ENCODE data around the gene KLHL29. TPM values are rescaled to one million over a fixed set of nuclear protein-coding genes. Genes with fewer than 3 reads are reported as not detected.

Gene KLHL29
- total and polyA plus RNA-seq, 4 donors, result 0.29 to 2.3 (median 0.68) TPM

DNA sequence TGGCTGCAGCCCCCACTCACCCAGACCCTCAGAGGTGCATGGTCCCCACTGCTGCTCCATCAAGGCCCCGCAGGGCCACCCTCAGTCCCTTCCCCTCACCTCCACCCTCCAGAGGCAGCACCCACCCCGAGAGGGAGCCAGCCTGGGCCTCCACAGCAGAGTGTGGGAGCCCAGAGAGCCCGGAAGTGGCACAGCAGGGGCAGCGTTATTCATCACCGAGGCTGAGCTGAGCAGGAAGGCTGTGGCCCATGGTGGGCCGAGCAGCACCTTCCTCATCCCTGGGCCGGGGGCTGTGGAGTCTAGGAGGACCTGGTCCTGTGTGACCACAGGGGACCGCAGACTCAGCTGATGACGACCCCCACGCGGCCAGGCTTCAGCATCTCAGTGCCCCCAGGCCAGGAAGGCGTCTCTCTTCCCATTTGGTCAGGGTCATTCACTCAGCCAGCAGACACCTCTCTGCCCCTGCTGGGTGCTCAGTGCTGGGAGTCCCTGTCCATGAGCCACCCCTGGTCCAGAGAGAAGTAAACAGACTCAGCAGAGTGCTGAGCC, 283.9 kb downstream of the KLHL29 start:
- TF ChIP-seq NR2F2 (IDR thresholded peaks at IDR 0.05), result no peak
- no peaks in the 10 kb centered on the region for H3K4me1 ChIP-seq (ENCODE audit: control insufficient read depth in 4 of 4, insufficient read depth in 4 of 4, low read length in 3 of 4)
- no peak overlapping the region for H3K27ac ChIP-seq (ENCODE audit: low read depth in 1 of 2, low read length in 2 of 2)
- no peaks in the 10 kb centered on the region for H3K27me3 ChIP-seq (ENCODE audit: control insufficient read depth in 4 of 4, insufficient read depth in 4 of 4, low read length in 3 of 4)
- WGBS, result 83% methylated on average over 12 of the region's 12 CpGs
- H3K36me3 ChIP-seq (ENCODE audit: control insufficient read depth in 4 of 4, insufficient read depth in 3 of 4, low read depth in 1 of 4, low read length in 3 of 4), result no peaks in the 10 kb centered on the region
- no peaks in the 10 kb centered on the region for H3K9me3 ChIP-seq (ENCODE audit: control insufficient read depth in 4 of 4, low read length in 3 of 4)
- H3K9ac ChIP-seq (ENCODE audit: low read depth in 1 of 2, low read length in 2 of 2), result no peak overlapping the region
- DNase-seq (ENCODE audit: low spot score), result no peak
- H3K4me3 ChIP-seq (ENCODE audit: low read depth in 1 of 3, low read length in 3 of 3), result no peak overlapping the region

DNA sequence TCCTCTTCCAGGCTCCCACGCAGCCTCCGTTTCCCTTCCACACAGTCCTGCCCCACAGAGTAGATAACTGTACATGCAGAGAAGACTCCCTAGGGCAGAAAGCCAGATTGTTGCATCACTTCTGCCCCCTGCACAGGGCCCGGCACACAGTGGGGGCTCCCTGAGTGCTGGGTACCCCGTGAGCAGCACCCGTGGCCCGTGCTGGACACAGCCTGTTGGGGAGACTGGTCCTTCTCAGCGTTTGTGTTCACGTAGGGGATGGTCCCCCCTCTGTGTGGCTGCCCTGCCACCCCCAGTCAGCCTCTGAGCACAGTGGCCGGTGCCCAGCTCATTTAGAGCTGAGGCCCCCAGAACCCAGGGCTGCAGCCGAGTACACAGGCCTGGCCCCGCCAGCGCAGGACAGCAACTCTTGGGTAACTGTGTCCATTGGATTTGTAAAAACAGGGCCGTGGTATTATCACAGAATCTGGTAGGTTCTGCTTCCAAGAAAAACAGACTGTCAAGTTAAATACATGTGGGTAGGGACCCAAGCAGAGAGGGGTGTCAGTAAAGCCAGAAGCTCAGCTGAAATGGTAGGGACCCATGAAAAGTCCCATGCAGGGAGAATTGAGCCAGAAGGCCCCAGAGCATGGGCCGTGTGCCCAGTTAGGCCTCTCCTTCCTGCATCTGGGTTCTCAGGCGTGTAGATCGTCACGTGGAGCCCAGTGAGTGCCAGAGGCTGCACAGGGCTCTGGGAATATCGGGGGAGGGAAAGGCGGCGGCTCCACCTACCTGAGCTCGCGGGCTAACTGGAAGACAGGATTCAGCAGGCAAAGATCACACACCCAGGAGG, 284.6 kb downstream of the KLHL29 start:
- Histone ChIP-seq H3K9me3 (ENCODE audit: control insufficient read depth in 4 of 4, low read length in 3 of 4) (no peaks in the 10 kb centered on the region), H3K27me3 (ENCODE audit: control insufficient read depth in 4 of 4, insufficient read depth in 4 of 4, low read length in 3 of 4) (no peaks in the 10 kb centered on the region), H3K9ac (ENCODE audit: low read depth in 1 of 2, low read length in 2 of 2) (no peak overlapping the region), H3K4me1 (ENCODE audit: control insufficient read depth in 4 of 4, insufficient read depth in 4 of 4, low read length in 3 of 4) (no peaks in the 10 kb centered on the region), H3K4me3 (ENCODE audit: low read depth in 1 of 3, low read length in 3 of 3) (no peak overlapping the region), H3K36me3 (ENCODE audit: control insufficient read depth in 4 of 4, insufficient read depth in 3 of 4, low read depth in 1 of 4, low read length in 3 of 4) (no peaks in the 10 kb centered on the region), H3K27ac (ENCODE audit: low read depth in 1 of 2, low read length in 2 of 2) (no peak overlapping the region)
- no peak for DNase-seq (ENCODE audit: low spot score)
- no peak for TF ChIP-seq TAF1 (conservative IDR thresholded peaks at IDR 0.05)
- TF ChIP-seq YY1 (IDR thresholded peaks at IDR 0.05), result no peak
- no peak for TF ChIP-seq FOXA2 (IDR thresholded peaks at IDR 0.05)
- TF ChIP-seq EGR1 (IDR thresholded peaks at IDR 0.05; ENCODE audit: low read depth in 2 of 2), result no peak
- TF ChIP-seq HNF4A (conservative IDR thresholded peaks at IDR 0.05), result no peak
- no peak for TF ChIP-seq HNF4G (IDR thresholded peaks at IDR 0.05)
- TF ChIP-seq, protein P1, sequence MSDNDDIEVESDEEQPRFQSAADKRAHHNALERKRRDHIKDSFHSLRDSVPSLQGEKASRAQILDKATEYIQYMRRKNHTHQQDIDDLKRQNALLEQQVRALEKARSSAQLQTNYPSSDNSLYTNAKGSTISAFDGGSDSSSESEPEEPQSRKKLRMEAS (IDR thresholded peaks at IDR 0.05), result no peak
- TF ChIP-seq SP1 (IDR thresholded peaks at IDR 0.05), result no peak
- no peak for TF ChIP-seq RXRA (IDR thresholded peaks at IDR 0.05)
- TF ChIP-seq FOXA1 (IDR thresholded peaks at IDR 0.05), result no peak
- TF ChIP-seq GABPA (IDR thresholded peaks at IDR 0.05 in 1 of 2, conservative IDR thresholded peaks at IDR 0.05 in 1 of 2), result no peak
- no peak for TF ChIP-seq NR2F2 (IDR thresholded peaks at IDR 0.05)
- no peak for TF ChIP-seq JUND (IDR thresholded peaks at IDR 0.05)
- TF ChIP-seq, protein P2, sequence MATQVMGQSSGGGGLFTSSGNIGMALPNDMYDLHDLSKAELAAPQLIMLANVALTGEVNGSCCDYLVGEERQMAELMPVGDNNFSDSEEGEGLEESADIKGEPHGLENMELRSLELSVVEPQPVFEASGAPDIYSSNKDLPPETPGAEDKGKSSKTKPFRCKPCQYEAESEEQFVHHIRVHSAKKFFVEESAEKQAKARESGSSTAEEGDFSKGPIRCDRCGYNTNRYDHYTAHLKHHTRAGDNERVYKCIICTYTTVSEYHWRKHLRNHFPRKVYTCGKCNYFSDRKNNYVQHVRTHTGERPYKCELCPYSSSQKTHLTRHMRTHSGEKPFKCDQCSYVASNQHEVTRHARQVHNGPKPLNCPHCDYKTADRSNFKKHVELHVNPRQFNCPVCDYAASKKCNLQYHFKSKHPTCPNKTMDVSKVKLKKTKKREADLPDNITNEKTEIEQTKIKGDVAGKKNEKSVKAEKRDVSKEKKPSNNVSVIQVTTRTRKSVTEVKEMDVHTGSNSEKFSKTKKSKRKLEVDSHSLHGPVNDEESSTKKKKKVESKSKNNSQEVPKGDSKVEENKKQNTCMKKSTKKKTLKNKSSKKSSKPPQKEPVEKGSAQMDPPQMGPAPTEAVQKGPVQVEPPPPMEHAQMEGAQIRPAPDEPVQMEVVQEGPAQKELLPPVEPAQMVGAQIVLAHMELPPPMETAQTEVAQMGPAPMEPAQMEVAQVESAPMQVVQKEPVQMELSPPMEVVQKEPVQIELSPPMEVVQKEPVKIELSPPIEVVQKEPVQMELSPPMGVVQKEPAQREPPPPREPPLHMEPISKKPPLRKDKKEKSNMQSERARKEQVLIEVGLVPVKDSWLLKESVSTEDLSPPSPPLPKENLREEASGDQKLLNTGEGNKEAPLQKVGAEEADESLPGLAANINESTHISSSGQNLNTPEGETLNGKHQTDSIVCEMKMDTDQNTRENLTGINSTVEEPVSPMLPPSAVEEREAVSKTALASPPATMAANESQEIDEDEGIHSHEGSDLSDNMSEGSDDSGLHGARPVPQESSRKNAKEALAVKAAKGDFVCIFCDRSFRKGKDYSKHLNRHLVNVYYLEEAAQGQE (IDR thresholded peaks at IDR 0.05), result no peak
- TF ChIP-seq, protein P3, sequence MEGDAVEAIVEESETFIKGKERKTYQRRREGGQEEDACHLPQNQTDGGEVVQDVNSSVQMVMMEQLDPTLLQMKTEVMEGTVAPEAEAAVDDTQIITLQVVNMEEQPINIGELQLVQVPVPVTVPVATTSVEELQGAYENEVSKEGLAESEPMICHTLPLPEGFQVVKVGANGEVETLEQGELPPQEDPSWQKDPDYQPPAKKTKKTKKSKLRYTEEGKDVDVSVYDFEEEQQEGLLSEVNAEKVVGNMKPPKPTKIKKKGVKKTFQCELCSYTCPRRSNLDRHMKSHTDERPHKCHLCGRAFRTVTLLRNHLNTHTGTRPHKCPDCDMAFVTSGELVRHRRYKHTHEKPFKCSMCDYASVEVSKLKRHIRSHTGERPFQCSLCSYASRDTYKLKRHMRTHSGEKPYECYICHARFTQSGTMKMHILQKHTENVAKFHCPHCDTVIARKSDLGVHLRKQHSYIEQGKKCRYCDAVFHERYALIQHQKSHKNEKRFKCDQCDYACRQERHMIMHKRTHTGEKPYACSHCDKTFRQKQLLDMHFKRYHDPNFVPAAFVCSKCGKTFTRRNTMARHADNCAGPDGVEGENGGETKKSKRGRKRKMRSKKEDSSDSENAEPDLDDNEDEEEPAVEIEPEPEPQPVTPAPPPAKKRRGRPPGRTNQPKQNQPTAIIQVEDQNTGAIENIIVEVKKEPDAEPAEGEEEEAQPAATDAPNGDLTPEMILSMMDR (IDR thresholded peaks at IDR 0.05; ENCODE audit: low read depth, low read length, missing input control), result no peak
- TF ChIP-seq, protein P4, sequence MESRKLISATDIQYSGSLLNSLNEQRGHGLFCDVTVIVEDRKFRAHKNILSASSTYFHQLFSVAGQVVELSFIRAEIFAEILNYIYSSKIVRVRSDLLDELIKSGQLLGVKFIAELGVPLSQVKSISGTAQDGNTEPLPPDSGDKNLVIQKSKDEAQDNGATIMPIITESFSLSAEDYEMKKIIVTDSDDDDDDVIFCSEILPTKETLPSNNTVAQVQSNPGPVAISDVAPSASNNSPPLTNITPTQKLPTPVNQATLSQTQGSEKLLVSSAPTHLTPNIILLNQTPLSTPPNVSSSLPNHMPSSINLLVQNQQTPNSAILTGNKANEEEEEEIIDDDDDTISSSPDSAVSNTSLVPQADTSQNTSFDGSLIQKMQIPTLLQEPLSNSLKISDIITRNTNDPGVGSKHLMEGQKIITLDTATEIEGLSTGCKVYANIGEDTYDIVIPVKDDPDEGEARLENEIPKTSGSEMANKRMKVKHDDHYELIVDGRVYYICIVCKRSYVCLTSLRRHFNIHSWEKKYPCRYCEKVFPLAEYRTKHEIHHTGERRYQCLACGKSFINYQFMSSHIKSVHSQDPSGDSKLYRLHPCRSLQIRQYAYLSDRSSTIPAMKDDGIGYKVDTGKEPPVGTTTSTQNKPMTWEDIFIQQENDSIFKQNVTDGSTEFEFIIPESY (IDR thresholded peaks at IDR 0.05), result no peak
- no peak for TF ChIP-seq RAD21 (IDR thresholded peaks at IDR 0.05)
- 87% methylated on average over 22 of the region's 22 CpGs for WGBS

Data from liver (tissue), 9 donors.